Lower leg skin (tissue), 3 donors: ENCODE data around the gene HBA1.
"Not testable (repeated sequence)": the region's sequence is repeated elsewhere in the genome, so short reads cannot be mapped to it uniquely, and the experiment has no call there.

Experiments
- CTCF ChIP-seq, 3 donors: fragments of 450-650 bp; IDR thresholded peaks; one replicate each; pipeline ENCODE4 v1.5.1; 2016; ENCODE audit warnings: antibody characterized with exemption in 3 of 3, mild to moderate bottlenecking in 3 of 3, moderate library complexity in 2 of 3
- POLR2A ChIP-seq, 2 donors: fragments of 450-650 bp; IDR thresholded peaks; one replicate each; pipeline ENCODE4 v1.6.1; 2016 to 2017; ENCODE audit warnings: antibody characterized with exemption in 2 of 2, mild to moderate bottlenecking in 1 of 2, moderate library complexity in 1 of 2

- not testable (repeated sequence) for TF ChIP-seq CTCF, POLR2A (IDR thresholded peaks at IDR 0.05)
These were observed 2.3 kb upstream of the HBA1 start for GRCh38 chr16:173928-174769.
